Peyer's patch (tissue), 4 donors: ENCODE measurements around the gene RPS6KA5. TPM values are rescaled to one million over a fixed set of nuclear protein-coding genes. Genes with fewer than 3 reads are reported as not detected.

Source experiments
- DNase-seq, 3 donors: peaks; one replicate each; pipeline ENCODE4 v3.0.0-alpha.2; 2017 to 2019
- H3K27ac ChIP-seq, 4 donors: fragments of 200-600 bp; sonication (generic); one replicate each; pipeline ENCODE4 v1.5.1; 2016 to 2019
- H3K27me3 ChIP-seq, 2 donors: fragments of 200-600 bp; sonication (generic); one replicate each; pipeline ENCODE4 v1.5.1; 2019
- H3K36me3 ChIP-seq, 3 donors: fragments of 200-600 bp; sonication (generic); one replicate each; pipeline ENCODE4 v1.5.1; 2016 to 2019
- H3K4me1 ChIP-seq, 4 donors: fragments of 200-600 bp; sonication (generic); one replicate each; pipeline ENCODE4 v1.5.1; 2016 to 2019
- H3K4me3 ChIP-seq, 4 donors: fragments of 200-600 bp; sonication (generic); 1 replicate in 3 of 4; 2 replicates in 1 of 4; pipeline ENCODE4 v1.5.1; 2016 to 2019; ENCODE audit warnings: mild to moderate bottlenecking in 1 of 4
- H3K9me3 ChIP-seq, 4 donors: fragments of 200-600 bp; sonication (generic); one replicate each; pipeline ENCODE4 v1.5.1; 2016 to 2019; ENCODE audit warnings: mild to moderate bottlenecking in 1 of 4
- CTCF ChIP-seq, 6 experiments: fragments of 450-650 bp in 4 of 6; fragments of 200-600 bp in 2 of 6; sonication (generic) in 1 of 6; IDR thresholded peaks; one replicate each; pipeline ENCODE4 v1.5.1; 2017 to 2019; ENCODE audit warnings: antibody characterized with exemption in 6 of 6, mild to moderate bottlenecking in 3 of 6, moderate library complexity in 1 of 6
- POLR2A ChIP-seq, 2 donors: fragments of 450-650 bp; IDR thresholded peaks; one replicate each; pipeline ENCODE4 v1.5.1; 2017; ENCODE audit warnings: antibody characterized with exemption in 2 of 2, mild to moderate bottlenecking in 2 of 2, moderate library complexity in 2 of 2
- total RNA-seq, 4 donors: library from RNA; depleted of rRNA; stranded (reverse); fragments of >200 nt; gene quantifications; one replicate each; pipeline ENCODE4 v1.1.0, GENCODE V29; 2016

Gene RPS6KA5
- total RNA-seq, 4 donors from 2014 or later: 10.3 to 15.1 (median 10.6) TPM

- H3K36me3 ChIP-seq: no peaks in the 10 kb centered on the region
- no peaks in the 10 kb centered on the region for H3K9me3 ChIP-seq
- peaks cover 0 to 27% (median 9%) of the 10 kb centered on the region in 4 donors for H3K4me1 ChIP-seq
- TF ChIP-seq CTCF (IDR thresholded peaks at IDR 0.05) (no peak), POLR2A (IDR thresholded peaks at IDR 0.05) (no peak)
- no peak overlapping the region for H3K4me3 ChIP-seq
- no peak overlapping the region for H3K27ac ChIP-seq
- no peaks in the 10 kb centered on the region for H3K27me3 ChIP-seq
- no peak for DNase-seq
These were observed 48.4 kb downstream of the RPS6KA5 start for GRCh38 chr14:91012045-91012444.

- no peaks in the 10 kb centered on the region for H3K27me3 ChIP-seq
- no peak for DNase-seq
- no peak overlapping the region for H3K4me3 ChIP-seq
- H3K4me1 ChIP-seq: peaks cover 0 to 23% (median 9%) of the 10 kb centered on the region in 4 donors
- no peak for TF ChIP-seq POLR2A (IDR thresholded peaks at IDR 0.05)
- no peak for TF ChIP-seq CTCF (IDR thresholded peaks at IDR 0.05)
- peak overlapping the region in 1 of 4 donors; percentile 71 for H3K27ac ChIP-seq
- no peaks in the 10 kb centered on the region for H3K36me3 ChIP-seq
- H3K9me3 ChIP-seq: no peaks in the 10 kb centered on the region
These were observed 50.3 kb downstream of the RPS6KA5 start for GRCh38 chr14:91010153-91010533.

- H3K27ac ChIP-seq: peak overlapping the region in 3 of 4 donors; percentile 8 to 71 (median 11)
- no peaks in the 10 kb centered on the region for H3K36me3 ChIP-seq
- no peak overlapping the region for H3K4me3 ChIP-seq
- H3K27me3 ChIP-seq: no peaks in the 10 kb centered on the region
- no peak for TF ChIP-seq CTCF (IDR thresholded peaks at IDR 0.05)
- TF ChIP-seq POLR2A (IDR thresholded peaks at IDR 0.05): no peak
- no peak for DNase-seq
- peaks cover 0 to 21% (median 9%) of the 10 kb centered on the region in 4 donors for H3K4me1 ChIP-seq
- no peaks in the 10 kb centered on the region for H3K9me3 ChIP-seq
These were observed 50.8 kb downstream of the RPS6KA5 start for GRCh38 chr14:91009501-91010152.

- TF ChIP-seq CTCF (IDR thresholded peaks at IDR 0.05) (no peak), POLR2A (IDR thresholded peaks at IDR 0.05) (no peak)
- Histone ChIP-seq H3K9me3 (no peaks in the 10 kb centered on the region), H3K4me1 (peaks cover 0 to 21% (median 9%) of the 10 kb centered on the region in 4 donors), H3K27ac (peak overlapping the region in 2 of 4 donors; percentile 8 to 71), H3K36me3 (no peaks in the 10 kb centered on the region), H3K27me3 (no peaks in the 10 kb centered on the region), H3K4me3 (no peak overlapping the region)
- no peak for DNase-seq
These were observed 51.6 kb downstream of the RPS6KA5 start for GRCh38 chr14:91008759-91009409.

GRCh38 chr14:91005716-91006115 lies 54.7 kb downstream of the RPS6KA5 start:
- TF ChIP-seq POLR2A (IDR thresholded peaks at IDR 0.05) (no peak), CTCF (IDR thresholded peaks at IDR 0.05) (no peak)
- H3K9me3 ChIP-seq: no peaks in the 10 kb centered on the region
- no peak overlapping the region for H3K27ac ChIP-seq

More at GRCh38 chr14:91005716-91006115, 54.7 kb downstream of the RPS6KA5 start:
- DNase-seq: no peak
- no peak overlapping the region for H3K4me3 ChIP-seq
- no peaks in the 10 kb centered on the region for H3K36me3 ChIP-seq
- no peaks in the 10 kb centered on the region for H3K27me3 ChIP-seq
- peaks cover 0 to 11% (median 6%) of the 10 kb centered on the region in 4 donors for H3K4me1 ChIP-seq
